ENCODE measurements around the gene ALX1. TPM values are rescaled to one million over a fixed set of nuclear protein-coding genes. Genes with fewer than 3 reads are reported as not detected.

The ALX1 gene
- total and polyA plus RNA-seq, 4 donors, result not detected

GRCh38 chr12:85277900-85278597 lies 2.0 kb upstream of the ALX1 start:
- WGBS, result 12% methylated on average over 30 of the region's 30 CpGs
- Histone ChIP-seq H3K9ac (ENCODE audit: low read depth in 1 of 2, low read length in 2 of 2) (no peak overlapping the region), H3K4me3 (ENCODE audit: low read depth in 1 of 3, low read length in 3 of 3) (no peak overlapping the region), H3K27ac (ENCODE audit: low read depth in 1 of 2, low read length in 2 of 2) (no peak overlapping the region), H3K4me1 (ENCODE audit: control insufficient read depth in 4 of 4, insufficient read depth in 4 of 4, low read length in 3 of 4) (peaks cover 9 to 34% (median 15%) of the 10 kb centered on the region in 4 donors), H3K27me3 (ENCODE audit: control insufficient read depth in 4 of 4, insufficient read depth in 4 of 4, low read length in 3 of 4) (peaks cover 5 to 40% (median 15%) of the 10 kb centered on the region in 4 donors), H3K36me3 (ENCODE audit: control insufficient read depth in 4 of 4, insufficient read depth in 3 of 4, low read depth in 1 of 4, low read length in 3 of 4) (no peaks in the 10 kb centered on the region), H3K9me3 (ENCODE audit: control insufficient read depth in 4 of 4, low read length in 3 of 4) (peaks cover 0 to 4% (median 0%) of the 10 kb centered on the region in 4 donors)
- TF ChIP-seq RXRA (IDR thresholded peaks at IDR 0.05) (no peak), JUND (IDR thresholded peaks at IDR 0.05) (no peak), FOXA2 (IDR thresholded peaks at IDR 0.05) (no peak)
- no peak for DNase-seq (ENCODE audit: low spot score)

DNA sequence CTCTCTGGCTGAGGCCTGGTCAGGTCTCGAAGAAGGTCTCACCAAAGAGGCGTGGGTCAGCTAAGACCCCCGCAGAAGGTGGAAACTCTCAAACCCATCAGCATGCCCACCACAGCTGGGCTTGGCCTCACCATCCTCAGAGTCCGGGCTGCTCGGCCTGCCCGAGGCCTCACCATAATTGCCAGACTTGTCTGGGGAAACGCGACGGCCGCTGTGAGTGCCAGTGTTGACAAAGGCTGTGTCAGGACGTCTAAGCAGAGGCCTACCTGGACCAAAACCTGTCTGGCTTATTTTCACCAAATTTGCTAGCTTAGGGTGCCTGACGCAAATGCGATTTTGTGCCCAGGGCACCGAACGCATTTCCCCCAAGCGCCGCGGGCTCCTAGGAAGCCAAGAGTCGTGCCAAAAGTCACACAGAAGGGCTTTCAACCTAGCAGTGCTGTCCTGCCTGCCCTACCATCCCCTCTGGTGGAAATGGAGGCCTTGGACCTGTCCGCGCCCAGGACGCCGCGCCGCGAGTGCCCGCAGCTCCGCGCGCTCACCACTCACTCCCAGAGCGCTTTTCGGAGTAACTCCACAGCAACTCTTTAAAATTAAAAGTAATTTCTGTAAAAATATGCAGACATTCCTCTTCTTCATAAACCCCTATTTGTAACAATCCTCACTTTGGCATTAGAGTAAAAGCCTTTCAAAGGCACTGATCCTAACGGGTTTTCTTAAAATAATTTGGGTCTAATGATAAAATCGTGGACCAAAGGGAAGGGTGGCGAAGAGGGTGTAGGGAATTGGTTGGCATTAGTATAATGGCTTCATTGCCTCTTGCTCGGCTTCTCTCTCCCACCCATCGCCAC lies 1.2 kb upstream of the ALX1 start:
- TF ChIP-seq HNF4A (conservative IDR thresholded peaks at IDR 0.05) (no peak), GABPA (IDR thresholded peaks at IDR 0.05 in 1 of 2, conservative IDR thresholded peaks at IDR 0.05 in 1 of 2) (no peak), EGR1 (IDR thresholded peaks at IDR 0.05; ENCODE audit: low read depth in 2 of 2) (no peak), HNF4G (IDR thresholded peaks at IDR 0.05) (no peak), RXRA (IDR thresholded peaks at IDR 0.05) (no peak), RAD21 (IDR thresholded peaks at IDR 0.05) (no peak), NR2F2 (IDR thresholded peaks at IDR 0.05) (no peak)
- TF ChIP-seq, protein P1, sequence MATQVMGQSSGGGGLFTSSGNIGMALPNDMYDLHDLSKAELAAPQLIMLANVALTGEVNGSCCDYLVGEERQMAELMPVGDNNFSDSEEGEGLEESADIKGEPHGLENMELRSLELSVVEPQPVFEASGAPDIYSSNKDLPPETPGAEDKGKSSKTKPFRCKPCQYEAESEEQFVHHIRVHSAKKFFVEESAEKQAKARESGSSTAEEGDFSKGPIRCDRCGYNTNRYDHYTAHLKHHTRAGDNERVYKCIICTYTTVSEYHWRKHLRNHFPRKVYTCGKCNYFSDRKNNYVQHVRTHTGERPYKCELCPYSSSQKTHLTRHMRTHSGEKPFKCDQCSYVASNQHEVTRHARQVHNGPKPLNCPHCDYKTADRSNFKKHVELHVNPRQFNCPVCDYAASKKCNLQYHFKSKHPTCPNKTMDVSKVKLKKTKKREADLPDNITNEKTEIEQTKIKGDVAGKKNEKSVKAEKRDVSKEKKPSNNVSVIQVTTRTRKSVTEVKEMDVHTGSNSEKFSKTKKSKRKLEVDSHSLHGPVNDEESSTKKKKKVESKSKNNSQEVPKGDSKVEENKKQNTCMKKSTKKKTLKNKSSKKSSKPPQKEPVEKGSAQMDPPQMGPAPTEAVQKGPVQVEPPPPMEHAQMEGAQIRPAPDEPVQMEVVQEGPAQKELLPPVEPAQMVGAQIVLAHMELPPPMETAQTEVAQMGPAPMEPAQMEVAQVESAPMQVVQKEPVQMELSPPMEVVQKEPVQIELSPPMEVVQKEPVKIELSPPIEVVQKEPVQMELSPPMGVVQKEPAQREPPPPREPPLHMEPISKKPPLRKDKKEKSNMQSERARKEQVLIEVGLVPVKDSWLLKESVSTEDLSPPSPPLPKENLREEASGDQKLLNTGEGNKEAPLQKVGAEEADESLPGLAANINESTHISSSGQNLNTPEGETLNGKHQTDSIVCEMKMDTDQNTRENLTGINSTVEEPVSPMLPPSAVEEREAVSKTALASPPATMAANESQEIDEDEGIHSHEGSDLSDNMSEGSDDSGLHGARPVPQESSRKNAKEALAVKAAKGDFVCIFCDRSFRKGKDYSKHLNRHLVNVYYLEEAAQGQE (IDR thresholded peaks at IDR 0.05), result no peak
- no peak overlapping the region for H3K27ac ChIP-seq (ENCODE audit: low read depth in 1 of 2, low read length in 2 of 2)
- H3K4me3 ChIP-seq (ENCODE audit: low read depth in 1 of 3, low read length in 3 of 3), result no peak overlapping the region
- no peak overlapping the region for H3K9ac ChIP-seq (ENCODE audit: low read depth in 1 of 2, low read length in 2 of 2)
- peaks cover 0 to 4% (median 0%) of the 10 kb centered on the region in 4 donors for H3K9me3 ChIP-seq (ENCODE audit: control insufficient read depth in 4 of 4, low read length in 3 of 4)
- H3K36me3 ChIP-seq (ENCODE audit: control insufficient read depth in 4 of 4, insufficient read depth in 3 of 4, low read depth in 1 of 4, low read length in 3 of 4), result no peaks in the 10 kb centered on the region
- peaks cover 5 to 26% (median 12%) of the 10 kb centered on the region in 4 donors for H3K4me1 ChIP-seq (ENCODE audit: control insufficient read depth in 4 of 4, insufficient read depth in 4 of 4, low read length in 3 of 4)
- WGBS, result 21% methylated on average over 37 of the region's 37 CpGs
- DNase-seq (ENCODE audit: low spot score), result no peak
- H3K27me3 ChIP-seq (ENCODE audit: control insufficient read depth in 4 of 4, insufficient read depth in 4 of 4, low read length in 3 of 4), result peaks cover 5 to 37% (median 19%) of the 10 kb centered on the region in 4 donors

GRCh38 chr12:85279449-85280164 lies 413 bp upstream of the ALX1 start:
- Histone ChIP-seq H3K9me3 (ENCODE audit: control insufficient read depth in 4 of 4, low read length in 3 of 4) (peaks cover 0 to 4% (median 0%) of the 10 kb centered on the region in 4 donors), H3K9ac (ENCODE audit: low read depth in 1 of 2, low read length in 2 of 2) (no peak overlapping the region), H3K4me1 (ENCODE audit: control insufficient read depth in 4 of 4, insufficient read depth in 4 of 4, low read length in 3 of 4) (peaks cover 5 to 25% (median 12%) of the 10 kb centered on the region in 4 donors), H3K4me3 (ENCODE audit: low read depth in 1 of 3, low read length in 3 of 3) (peak overlapping the region in 1 of 3 donors; percentile 41), H3K27me3 (ENCODE audit: control insufficient read depth in 4 of 4, insufficient read depth in 4 of 4, low read length in 3 of 4) (peaks cover 5 to 32% (median 19%) of the 10 kb centered on the region in 4 donors), H3K36me3 (ENCODE audit: control insufficient read depth in 4 of 4, insufficient read depth in 3 of 4, low read depth in 1 of 4, low read length in 3 of 4) (no peaks in the 10 kb centered on the region), H3K27ac (ENCODE audit: low read depth in 1 of 2, low read length in 2 of 2) (no peak overlapping the region)
- DNase-seq (ENCODE audit: low spot score), result no peak
- 5% methylated on average over 44 of the region's 44 CpGs for WGBS
- TF ChIP-seq RAD21 (IDR thresholded peaks at IDR 0.05), result no peak
- no peak for TF ChIP-seq HNF4G (IDR thresholded peaks at IDR 0.05)
- TF ChIP-seq, protein P2, sequence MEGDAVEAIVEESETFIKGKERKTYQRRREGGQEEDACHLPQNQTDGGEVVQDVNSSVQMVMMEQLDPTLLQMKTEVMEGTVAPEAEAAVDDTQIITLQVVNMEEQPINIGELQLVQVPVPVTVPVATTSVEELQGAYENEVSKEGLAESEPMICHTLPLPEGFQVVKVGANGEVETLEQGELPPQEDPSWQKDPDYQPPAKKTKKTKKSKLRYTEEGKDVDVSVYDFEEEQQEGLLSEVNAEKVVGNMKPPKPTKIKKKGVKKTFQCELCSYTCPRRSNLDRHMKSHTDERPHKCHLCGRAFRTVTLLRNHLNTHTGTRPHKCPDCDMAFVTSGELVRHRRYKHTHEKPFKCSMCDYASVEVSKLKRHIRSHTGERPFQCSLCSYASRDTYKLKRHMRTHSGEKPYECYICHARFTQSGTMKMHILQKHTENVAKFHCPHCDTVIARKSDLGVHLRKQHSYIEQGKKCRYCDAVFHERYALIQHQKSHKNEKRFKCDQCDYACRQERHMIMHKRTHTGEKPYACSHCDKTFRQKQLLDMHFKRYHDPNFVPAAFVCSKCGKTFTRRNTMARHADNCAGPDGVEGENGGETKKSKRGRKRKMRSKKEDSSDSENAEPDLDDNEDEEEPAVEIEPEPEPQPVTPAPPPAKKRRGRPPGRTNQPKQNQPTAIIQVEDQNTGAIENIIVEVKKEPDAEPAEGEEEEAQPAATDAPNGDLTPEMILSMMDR (IDR thresholded peaks at IDR 0.05; ENCODE audit: low read depth, low read length, missing input control), result no peak
- TF ChIP-seq TAF1 (conservative IDR thresholded peaks at IDR 0.05), result no peak
- no peak for TF ChIP-seq YY1 (IDR thresholded peaks at IDR 0.05)
- no peak for TF ChIP-seq FOXA2 (IDR thresholded peaks at IDR 0.05)
- no peak for TF ChIP-seq HNF4A (conservative IDR thresholded peaks at IDR 0.05)
- no peak for TF ChIP-seq FOXA1 (IDR thresholded peaks at IDR 0.05)
- TF ChIP-seq RXRA (IDR thresholded peaks at IDR 0.05), result no peak
- no peak for TF ChIP-seq ZBTB33 (IDR thresholded peaks at IDR 0.05)
- TF ChIP-seq GABPA (IDR thresholded peaks at IDR 0.05 in 1 of 2, conservative IDR thresholded peaks at IDR 0.05 in 1 of 2), result no peak
- TF ChIP-seq, protein P3, sequence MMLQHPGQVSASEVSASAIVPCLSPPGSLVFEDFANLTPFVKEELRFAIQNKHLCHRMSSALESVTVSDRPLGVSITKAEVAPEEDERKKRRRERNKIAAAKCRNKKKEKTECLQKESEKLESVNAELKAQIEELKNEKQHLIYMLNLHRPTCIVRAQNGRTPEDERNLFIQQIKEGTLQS (IDR thresholded peaks at IDR 0.05), result no peak
- no peak for TF ChIP-seq SP1 (IDR thresholded peaks at IDR 0.05)
- no peak for TF ChIP-seq JUND (IDR thresholded peaks at IDR 0.05)
